ENCODE measurements around the gene WFIKKN1. TPM values are rescaled to one million over a fixed set of nuclear protein-coding genes. Genes with fewer than 3 reads are reported as not detected.
A peak's percentile ranks its signal among the peaks of the same experiment; 100 is the strongest.

The WFIKKN1 gene
- total and polyA plus RNA-seq, 2 of the 13 experiments (the other 11 are each of a cell fraction or from before 2014, with no cell fraction given), result 1.7 to 4.9 TPM

DNA sequence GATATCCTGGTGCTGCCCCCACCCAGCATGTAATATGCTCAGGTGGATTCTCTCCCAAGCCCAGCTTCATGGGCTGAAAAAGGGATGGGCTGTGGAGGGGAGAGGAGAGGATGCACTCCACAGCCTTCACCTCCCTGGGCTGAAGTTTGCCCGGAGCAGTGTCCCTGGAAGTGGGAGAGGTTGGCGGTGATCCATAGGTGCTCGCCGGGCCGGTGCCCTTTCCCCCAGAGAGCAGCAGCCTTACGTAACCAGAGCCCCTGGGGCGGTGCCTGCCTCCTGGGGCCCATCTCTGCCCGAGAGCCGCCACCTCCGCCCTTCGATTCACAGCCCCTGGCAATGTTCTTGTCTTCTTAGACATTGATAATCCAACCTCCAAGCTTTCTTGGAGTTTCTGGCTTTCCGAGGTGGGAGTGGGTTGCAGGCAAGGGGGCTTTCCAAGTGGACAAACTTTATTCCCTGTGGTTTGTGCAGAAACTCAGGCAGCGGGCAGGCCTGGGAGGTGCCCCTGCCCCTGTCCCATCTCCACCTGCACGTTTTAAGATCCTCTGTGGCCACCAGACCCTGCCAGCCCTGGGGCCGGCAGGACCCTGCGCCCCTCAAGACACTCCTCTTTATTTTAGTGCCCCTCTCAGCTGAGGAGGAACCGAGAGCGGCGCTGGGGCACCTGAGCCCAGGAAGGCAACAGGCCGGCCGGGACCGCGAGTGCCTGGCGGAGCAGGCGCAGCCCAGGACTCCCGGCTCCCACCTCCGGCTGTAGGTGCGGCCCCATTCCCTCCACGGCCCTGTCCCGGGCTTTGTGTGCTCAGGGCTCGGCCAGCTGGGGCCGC lies 15.3 kb downstream of the WFIKKN1 start (continued):
- no peak for TF ChIP-seq ZNF660 (CRISPR knock-in tag; IDR thresholded peaks at IDR 0.05; ENCODE audit: borderline replicate concordance, low read depth)
- TF ChIP-seq ZNF850 (CRISPR knock-in tag; conservative IDR thresholded peaks at IDR 0.05), result no peak
- TF ChIP-seq, protein P1, sequence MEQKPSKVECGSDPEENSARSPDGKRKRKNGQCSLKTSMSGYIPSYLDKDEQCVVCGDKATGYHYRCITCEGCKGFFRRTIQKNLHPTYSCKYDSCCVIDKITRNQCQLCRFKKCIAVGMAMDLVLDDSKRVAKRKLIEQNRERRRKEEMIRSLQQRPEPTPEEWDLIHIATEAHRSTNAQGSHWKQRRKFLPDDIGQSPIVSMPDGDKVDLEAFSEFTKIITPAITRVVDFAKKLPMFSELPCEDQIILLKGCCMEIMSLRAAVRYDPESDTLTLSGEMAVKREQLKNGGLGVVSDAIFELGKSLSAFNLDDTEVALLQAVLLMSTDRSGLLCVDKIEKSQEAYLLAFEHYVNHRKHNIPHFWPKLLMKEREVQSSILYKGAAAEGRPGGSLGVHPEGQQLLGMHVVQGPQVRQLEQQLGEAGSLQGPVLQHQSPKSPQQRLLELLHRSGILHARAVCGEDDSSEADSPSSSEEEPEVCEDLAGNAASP (CRISPR knock-in tag; IDR thresholded peaks at IDR 0.05; ENCODE audit: borderline replicate concordance), result peak; percentile 33; the same call in 1 of the 2 replicates
- TF ChIP-seq ZNF747 (CRISPR knock-in tag; IDR thresholded peaks at IDR 0.05; ENCODE audit: borderline replicate concordance), result peak; percentile 56; the same call in 1 of the 2 replicates
- TF ChIP-seq, protein P2, sequence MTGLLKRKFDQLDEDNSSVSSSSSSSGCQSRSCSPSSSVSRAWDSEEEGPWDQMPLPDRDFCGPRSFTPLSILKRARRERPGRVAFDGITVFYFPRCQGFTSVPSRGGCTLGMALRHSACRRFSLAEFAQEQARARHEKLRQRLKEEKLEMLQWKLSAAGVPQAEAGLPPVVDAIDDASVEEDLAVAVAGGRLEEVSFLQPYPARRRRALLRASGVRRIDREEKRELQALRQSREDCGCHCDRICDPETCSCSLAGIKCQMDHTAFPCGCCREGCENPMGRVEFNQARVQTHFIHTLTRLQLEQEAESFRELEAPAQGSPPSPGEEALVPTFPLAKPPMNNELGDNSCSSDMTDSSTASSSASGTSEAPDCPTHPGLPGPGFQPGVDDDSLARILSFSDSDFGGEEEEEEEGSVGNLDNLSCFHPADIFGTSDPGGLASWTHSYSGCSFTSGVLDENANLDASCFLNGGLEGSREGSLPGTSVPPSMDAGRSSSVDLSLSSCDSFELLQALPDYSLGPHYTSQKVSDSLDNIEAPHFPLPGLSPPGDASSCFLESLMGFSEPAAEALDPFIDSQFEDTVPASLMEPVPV (CRISPR knock-in tag; IDR thresholded peaks at IDR 0.05), result no peak
- no peak for TF ChIP-seq ZNF230 (CRISPR knock-in tag; IDR thresholded peaks at IDR 0.05)
- no peak for TF ChIP-seq ZNF432 (CRISPR knock-in tag; IDR thresholded peaks at IDR 0.05; ENCODE audit: borderline replicate concordance)
- TF ChIP-seq, protein P3, sequence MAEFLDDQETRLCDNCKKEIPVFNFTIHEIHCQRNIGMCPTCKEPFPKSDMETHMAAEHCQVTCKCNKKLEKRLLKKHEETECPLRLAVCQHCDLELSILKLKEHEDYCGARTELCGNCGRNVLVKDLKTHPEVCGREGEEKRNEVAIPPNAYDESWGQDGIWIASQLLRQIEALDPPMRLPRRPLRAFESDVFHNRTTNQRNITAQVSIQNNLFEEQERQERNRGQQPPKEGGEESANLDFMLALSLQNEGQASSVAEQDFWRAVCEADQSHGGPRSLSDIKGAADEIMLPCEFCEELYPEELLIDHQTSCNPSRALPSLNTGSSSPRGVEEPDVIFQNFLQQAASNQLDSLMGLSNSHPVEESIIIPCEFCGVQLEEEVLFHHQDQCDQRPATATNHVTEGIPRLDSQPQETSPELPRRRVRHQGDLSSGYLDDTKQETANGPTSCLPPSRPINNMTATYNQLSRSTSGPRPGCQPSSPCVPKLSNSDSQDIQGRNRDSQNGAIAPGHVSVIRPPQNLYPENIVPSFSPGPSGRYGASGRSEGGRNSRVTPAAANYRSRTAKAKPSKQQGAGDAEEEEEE (CRISPR knock-in tag; IDR thresholded peaks at IDR 0.05; ENCODE audit: borderline replicate concordance), result no peak
- TF ChIP-seq ZFP1 (CRISPR knock-in tag; IDR thresholded peaks at IDR 0.05), result 0 out of 2 replicates have a peak, but pooled peaks have one; percentile 41
- TF ChIP-seq, protein P4, sequence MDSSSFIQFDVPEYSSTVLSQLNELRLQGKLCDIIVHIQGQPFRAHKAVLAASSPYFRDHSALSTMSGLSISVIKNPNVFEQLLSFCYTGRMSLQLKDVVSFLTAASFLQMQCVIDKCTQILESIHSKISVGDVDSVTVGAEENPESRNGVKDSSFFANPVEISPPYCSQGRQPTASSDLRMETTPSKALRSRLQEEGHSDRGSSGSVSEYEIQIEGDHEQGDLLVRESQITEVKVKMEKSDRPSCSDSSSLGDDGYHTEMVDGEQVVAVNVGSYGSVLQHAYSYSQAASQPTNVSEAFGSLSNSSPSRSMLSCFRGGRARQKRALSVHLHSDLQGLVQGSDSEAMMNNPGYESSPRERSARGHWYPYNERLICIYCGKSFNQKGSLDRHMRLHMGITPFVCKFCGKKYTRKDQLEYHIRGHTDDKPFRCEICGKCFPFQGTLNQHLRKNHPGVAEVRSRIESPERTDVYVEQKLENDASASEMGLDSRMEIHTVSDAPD (CRISPR knock-in tag; IDR thresholded peaks at IDR 0.05), result no peak
- TF ChIP-seq, protein P5, sequence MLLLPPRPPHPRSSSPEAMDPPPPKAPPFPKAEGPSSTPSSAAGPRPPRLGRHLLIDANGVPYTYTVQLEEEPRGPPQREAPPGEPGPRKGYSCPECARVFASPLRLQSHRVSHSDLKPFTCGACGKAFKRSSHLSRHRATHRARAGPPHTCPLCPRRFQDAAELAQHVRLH (CRISPR knock-in tag; IDR thresholded peaks at IDR 0.05; ENCODE audit: borderline replicate concordance, low read depth), result no peak
- no peak for TF ChIP-seq TOE1 (CRISPR knock-in tag; IDR thresholded peaks at IDR 0.05)
- TF ChIP-seq, protein P6, sequence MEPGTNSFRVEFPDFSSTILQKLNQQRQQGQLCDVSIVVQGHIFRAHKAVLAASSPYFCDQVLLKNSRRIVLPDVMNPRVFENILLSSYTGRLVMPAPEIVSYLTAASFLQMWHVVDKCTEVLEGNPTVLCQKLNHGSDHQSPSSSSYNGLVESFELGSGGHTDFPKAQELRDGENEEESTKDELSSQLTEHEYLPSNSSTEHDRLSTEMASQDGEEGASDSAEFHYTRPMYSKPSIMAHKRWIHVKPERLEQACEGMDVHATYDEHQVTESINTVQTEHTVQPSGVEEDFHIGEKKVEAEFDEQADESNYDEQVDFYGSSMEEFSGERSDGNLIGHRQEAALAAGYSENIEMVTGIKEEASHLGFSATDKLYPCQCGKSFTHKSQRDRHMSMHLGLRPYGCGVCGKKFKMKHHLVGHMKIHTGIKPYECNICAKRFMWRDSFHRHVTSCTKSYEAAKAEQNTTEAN (CRISPR knock-in tag; conservative IDR thresholded peaks at IDR 0.05), result no peak
- no peak for TF ChIP-seq POGZ (CRISPR knock-in tag; IDR thresholded peaks at IDR 0.05)
- no peak for TF ChIP-seq ZNF569 (CRISPR knock-in tag; IDR thresholded peaks at IDR 0.05; ENCODE audit: borderline replicate concordance)
- no peak for TF ChIP-seq SMAD1 (CRISPR knock-in tag; IDR thresholded peaks at IDR 0.05; ENCODE audit: borderline replicate concordance, low read depth)
- TF ChIP-seq, protein P7, sequence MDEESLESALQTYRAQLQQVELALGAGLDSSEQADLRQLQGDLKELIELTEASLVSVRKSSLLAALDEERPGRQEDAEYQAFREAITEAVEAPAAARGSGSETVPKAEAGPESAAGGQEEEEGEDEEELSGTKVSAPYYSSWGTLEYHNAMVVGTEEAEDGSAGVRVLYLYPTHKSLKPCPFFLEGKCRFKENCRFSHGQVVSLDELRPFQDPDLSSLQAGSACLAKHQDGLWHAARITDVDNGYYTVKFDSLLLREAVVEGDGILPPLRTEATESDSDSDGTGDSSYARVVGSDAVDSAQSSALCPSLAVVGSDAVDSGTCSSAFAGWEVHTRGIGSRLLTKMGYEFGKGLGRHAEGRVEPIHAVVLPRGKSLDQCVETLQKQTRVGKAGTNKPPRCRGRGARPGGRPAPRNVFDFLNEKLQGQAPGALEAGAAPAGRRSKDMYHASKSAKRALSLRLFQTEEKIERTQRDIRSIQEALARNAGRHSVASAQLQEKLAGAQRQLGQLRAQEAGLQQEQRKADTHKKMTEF (CRISPR knock-in tag; IDR thresholded peaks at IDR 0.05), result peak; percentile 54; the same call in 1 of the 2 replicates
